ENCODE data around the gene COL23A1.

Gene COL23A1

GRCh38 chr5:178590141-178590923, at the start of gene COL23A1:
TSS of gene COL23A1 (minus strand) at chr5:178590393.
- DNase-seq, result peak; percentile 80

GRCh38 chr5:178637356-178638074, 47.3 kb upstream of the COL23A1 start:
- DNase-seq, result no peak

GRCh38 chr5:178632285-178632684, 42.1 kb upstream of the COL23A1 start:
- peak; percentile 67 for DNase-seq

- no peak for DNase-seq
These were observed 40.8 kb upstream of the COL23A1 start for GRCh38 chr5:178630951-178631350.

- no peak for DNase-seq
These were observed 40.3 kb upstream of the COL23A1 start for GRCh38 chr5:178630475-178630930.

- no peak for DNase-seq
These were observed 37.0 kb upstream of the COL23A1 start for GRCh38 chr5:178627259-178627598.

GRCh38 chr5:178626484-178627258, 36.5 kb upstream of the COL23A1 start, which contains the start of gene CLK4:
TSS of gene CLK4 (minus strand) at chr5:178627050. CDS start at chr5:178623416, 3,634 bp downstream.
- DNase-seq, result peak; percentile 94

- peak; percentile 60 for DNase-seq
These were observed 35.7 kb upstream of the COL23A1 start for GRCh38 chr5:178625679-178626483.

- no peak for DNase-seq
These were observed 34.7 kb upstream of the COL23A1 start for GRCh38 chr5:178624631-178625546.

- no peak for DNase-seq
These were observed 32.6 kb upstream of the COL23A1 start for GRCh38 chr5:178622679-178623247.

GRCh38 chr5:178619390-178619789, 29.2 kb upstream of the COL23A1 start:
- no peak for DNase-seq

- no peak for DNase-seq
These were observed 22.1 kb upstream of the COL23A1 start for GRCh38 chr5:178612299-178612698.

GRCh38 chr5:178606269-178606668, 16.1 kb upstream of the COL23A1 start:
- no peak for DNase-seq

GRCh38 chr5:178605788-178606187, 15.6 kb upstream of the COL23A1 start:
- DNase-seq, result no peak

- DNase-seq, result no peak
These were observed 12.6 kb upstream of the COL23A1 start for GRCh38 chr5:178602752-178603151.

GRCh38 chr5:178595750-178596149, 5.6 kb upstream of the COL23A1 start:
- DNase-seq, result no peak

GRCh38 chr5:178595150-178595549, 5.0 kb upstream of the COL23A1 start:
- DNase-seq, result no peak

- DNase-seq, result no peak
These were observed 781 bp upstream of the COL23A1 start for GRCh38 chr5:178590924-178591423.

- DNase-seq, result peak; percentile 58
These were observed 733 bp downstream of the COL23A1 start for GRCh38 chr5:178589180-178590140.

GRCh38 chr5:178588769-178589168, 1.4 kb downstream of the COL23A1 start:
- no peak for DNase-seq

Data from NCI-H82 (cell line).